H9 (cell line): Measurements from ENCODE around the gene ROR1. TPM values are rescaled to one million over a fixed set of nuclear protein-coding genes. Genes with fewer than 3 reads are reported as not detected.

Experiments used
- DNase-seq: peaks from one replicate; pipeline ENCODE4 v3.0.0-alpha.2; 2017
- H2AFZ ChIP-seq: one replicate; pipeline ENCODE4 v1.6.1; 2013; ENCODE audit warnings: mild to moderate bottlenecking, low read length, control low read depth, moderate library complexity
- H2AK5ac ChIP-seq: 2 replicates; pipeline ENCODE4 v1.6.1; 2013; ENCODE audit warnings: low read length, control low read depth, mixed read lengths; ENCODE audit not compliant: insufficient read length
- H2BK120ac ChIP-seq: one replicate; pipeline ENCODE4 v1.6.1; 2013; ENCODE audit warnings: low read depth, mild to moderate bottlenecking, low read length, control low read depth, inconsistent platforms; ENCODE audit not compliant: poor library complexity, severe bottlenecking
- H2BK12ac ChIP-seq: 2 replicates; pipeline ENCODE4 v1.6.1; 2013; ENCODE audit warnings: low read length, control low read depth, mixed read lengths, low read depth; ENCODE audit not compliant: insufficient read length
- H2BK15ac ChIP-seq: 2 replicates; pipeline ENCODE4 v1.6.1; 2013; ENCODE audit warnings: low read depth, low read length, control low read depth
- H2BK20ac ChIP-seq: one replicate; pipeline ENCODE4 v1.6.1; 2013; ENCODE audit warnings: low read depth, mild to moderate bottlenecking, low read length, control low read depth, inconsistent platforms; ENCODE audit not compliant: poor library complexity, severe bottlenecking
- H2BK5ac ChIP-seq: 2 replicates; pipeline ENCODE4 v1.6.1; 2013; ENCODE audit warnings: low read length, control low read depth, mixed read lengths; ENCODE audit not compliant: insufficient read length
- H3K14ac ChIP-seq: 2 replicates; pipeline ENCODE4 v1.6.1; 2013; ENCODE audit warnings: low read length, control low read depth; ENCODE audit not compliant: insufficient read depth
- H3K18ac ChIP-seq: 2 replicates; pipeline ENCODE4 v1.6.1; 2013; ENCODE audit warnings: low read depth, mild to moderate bottlenecking, mixed read lengths, low read length, control low read depth; ENCODE audit not compliant: insufficient read length
- H3K23ac ChIP-seq: 2 replicates; pipeline ENCODE4 v1.6.1; 2013; ENCODE audit warnings: low read length, control low read depth, mixed read lengths, low read depth; ENCODE audit not compliant: insufficient read length
- H3K23me2 ChIP-seq: 2 replicates; pipeline ENCODE4 v1.6.1; 2013; ENCODE audit warnings: low read depth, mild to moderate bottlenecking, mixed read lengths, low read length, control low read depth; ENCODE audit not compliant: insufficient read length, poor library complexity, severe bottlenecking
- H3K27ac ChIP-seq: 2 replicates; pipeline ENCODE4 v1.5.1; 2013; ENCODE audit warnings: low read length, control low read depth, mixed read lengths, low read depth; ENCODE audit not compliant: insufficient read length
- H3K27me3 ChIP-seq: 2 replicates; pipeline ENCODE4 v1.6.1; 2013; ENCODE audit warnings: low read length, control low read depth, inconsistent platforms; ENCODE audit not compliant: insufficient read depth
- H3K4ac ChIP-seq: 2 replicates; pipeline ENCODE4 v1.6.1; 2013; ENCODE audit warnings: low read depth, mild to moderate bottlenecking, control low read depth, inconsistent platforms, low read length, moderate library complexity
- H3K4me1 ChIP-seq: 2 replicates; pipeline ENCODE4 v1.6.1; 2013; ENCODE audit warnings: low read length, control low read depth, inconsistent platforms; ENCODE audit not compliant: insufficient read depth
- H3K4me2 ChIP-seq: 2 replicates; pipeline ENCODE4 v1.6.1; 2013; ENCODE audit warnings: low read length, control low read depth, mixed read lengths; ENCODE audit not compliant: insufficient read length, insufficient read depth
- H3K56ac ChIP-seq: 2 replicates; pipeline ENCODE4 v1.6.1; 2013; ENCODE audit warnings: low read depth, mild to moderate bottlenecking, mixed read lengths, low read length, control low read depth; ENCODE audit not compliant: insufficient read length
- H3K79me1 ChIP-seq: 2 replicates; pipeline ENCODE4 v1.6.1; 2013; ENCODE audit warnings: low read depth, mild to moderate bottlenecking, moderate library complexity, low read length, control low read depth, inconsistent platforms; ENCODE audit not compliant: insufficient read depth, poor library complexity, severe bottlenecking
- H3K79me2 ChIP-seq: 2 replicates; pipeline ENCODE4 v1.6.1; 2013; ENCODE audit warnings: low read length, control low read depth, inconsistent platforms; ENCODE audit not compliant: insufficient read depth
- H3K9ac ChIP-seq: 2 replicates; pipeline ENCODE4 v1.6.1; 2013; ENCODE audit warnings: low read length, control low read depth, mixed read lengths; ENCODE audit not compliant: insufficient read length; ENCODE audit errors: extremely low read depth
- H3K9me3 ChIP-seq: one replicate; pipeline ENCODE4 v1.6.1; 2013; ENCODE audit warnings: low read depth, low read length, inconsistent platforms; ENCODE audit not compliant: control insufficient read depth
- H3T11ph ChIP-seq: one replicate; pipeline ENCODE4 v1.6.1; 2013; ENCODE audit warnings: mild to moderate bottlenecking, low read length, control low read depth, inconsistent platforms
- H4K20me1 ChIP-seq: one replicate; pipeline ENCODE4 v1.6.1; 2013; ENCODE audit not compliant: control insufficient read depth, insufficient read length, insufficient read depth
- H4K5ac ChIP-seq: 2 replicates; pipeline ENCODE4 v1.6.1; 2013; ENCODE audit warnings: low read depth, mild to moderate bottlenecking, mixed read lengths, low read length, control low read depth; ENCODE audit not compliant: insufficient read length
- H4K8ac ChIP-seq: replicated peaks from 2 replicates; pipeline ENCODE4 v1.6.1; 2013; ENCODE audit warnings: low read length, control low read depth, mixed read lengths, low read depth; ENCODE audit not compliant: insufficient read length
- H4K91ac ChIP-seq: 2 replicates; pipeline ENCODE4 v1.6.1; 2013; ENCODE audit warnings: low read depth, mild to moderate bottlenecking, moderate library complexity, mixed read lengths, low read length, control low read depth; ENCODE audit not compliant: insufficient read length
- H3K27ac Mint-ChIP-seq, 3 experiments: 2 replicates in 2 of 3; 3 replicates in 1 of 3; pipeline ENCODE4 v1.8.0; 2020 to 2021; ENCODE audit warnings: mixed read lengths in 3 of 3, mild to moderate bottlenecking in 1 of 3, moderate library complexity in 1 of 3
- H3K27me3 Mint-ChIP-seq: 2 replicates; pipeline ENCODE4 v1.8.0; 2021; ENCODE audit warnings: low read depth, mild to moderate bottlenecking, moderate library complexity, mixed read lengths
- H3K36me3 Mint-ChIP-seq, 3 experiments: 2 replicates in 2 of 3; 3 replicates in 1 of 3; pipeline ENCODE4 v1.8.0; 2020 to 2021; ENCODE audit warnings: low read depth in 3 of 3, mixed read lengths in 3 of 3; ENCODE audit not compliant: insufficient read depth in 1 of 3
- H3K4me1 Mint-ChIP-seq, 2 experiments: 2 replicates each; pipeline ENCODE4 v1.8.0; 2020; ENCODE audit warnings: mixed read lengths in 2 of 2
- H3K4me3 Mint-ChIP-seq, 2 experiments: 2 replicates in 1 of 2; 3 replicates in 1 of 2; pipeline ENCODE4 v1.8.0; 2020 to 2021; ENCODE audit warnings: mild to moderate bottlenecking in 2 of 2, mixed read lengths in 2 of 2, moderate library complexity in 1 of 2
- H3K9me3 Mint-ChIP-seq, 2 experiments: 2 replicates in 1 of 2; 3 replicates in 1 of 2; pipeline ENCODE4 v1.8.0; 2020; ENCODE audit warnings: mild to moderate bottlenecking in 2 of 2, mixed read lengths in 2 of 2, moderate library complexity in 1 of 2
- CTCF ChIP-seq: fragments of 200-600 bp; sonication (generic); conservative IDR thresholded peaks from 3 replicates; pipeline ENCODE4 v1.8.0; 2021; ENCODE audit warnings: antibody characterized with exemption, mild to moderate bottlenecking
- WGBS: extraction: QIAGEN DNeasy Blood & Tissue Kit; methylation state at CpG from one replicate; pipeline ENCODE4 v1.1.7; 2013; ENCODE audit warnings: missing lambda C conversion rate, low lambda C conversion rate, mixed read lengths; ENCODE audit not compliant: insufficient read length; ENCODE audit errors: extremely low coverage; 5-methylcytosine and 5-hydroxymethylcytosine counted together
- total RNA-seq: library from RNA; stranded (reverse); gene quantifications from 2 replicates; pipeline ENCODE4 v1.2.1, GENCODE V29; 2021

ROR1 gene
- total RNA-seq, 1 experiment from 2014 or later, result 75.9 TPM

- H3K4ac ChIP-seq, result no peak overlapping the region
- no peak overlapping the region for H2AFZ ChIP-seq
- TF ChIP-seq CTCF, result no peak
- no peak overlapping the region for H2BK120ac ChIP-seq
- no peak overlapping the region for H2AK5ac ChIP-seq
- no peaks in the 10 kb centered on the region for H4K20me1 ChIP-seq
- H4K91ac ChIP-seq, result no peak overlapping the region
- no peak for DNase-seq
- H3K23me2 ChIP-seq, result no peaks in the 10 kb centered on the region
- H3K79me2 ChIP-seq, result peaks cover 19% of the 10 kb centered on the region
- no peak overlapping the region for H3T11ph ChIP-seq
- no peak overlapping the region for H4K8ac ChIP-seq
- no peaks in the 10 kb centered on the region for H3K9me3 ChIP-seq
- no peak overlapping the region for H3K4me2 ChIP-seq
- no peak overlapping the region for H3K27ac ChIP-seq
- WGBS, result no CpG with 5 or more reads among the region's 1 CpG
- no peak overlapping the region for H3K18ac ChIP-seq
- H2BK5ac ChIP-seq, result no peak overlapping the region
- no peak overlapping the region for H2BK20ac ChIP-seq
- no peak overlapping the region for H3K14ac ChIP-seq
- H2BK15ac ChIP-seq, result no peak overlapping the region
- no peak overlapping the region for H3K23ac ChIP-seq
- no peak overlapping the region for H2BK12ac ChIP-seq
- H3K4me1 ChIP-seq, result peaks cover 11% of the 10 kb centered on the region; the same call in 1 of the 2 replicates
- H3K9ac ChIP-seq, result no peak overlapping the region
- H3K56ac ChIP-seq, result no peak overlapping the region
- 0 out of 7 replicates have a peak overlapping the region, but pooled peaks of 1 of the 3 experiments have one; percentile 37 for H3K27ac Mint-ChIP-seq
- no peak overlapping the region for H4K5ac ChIP-seq
- peaks cover 68 to 81% of the 10 kb centered on the region in 2 experiments for H3K4me1 Mint-ChIP-seq
- no peaks in the 10 kb centered on the region for H3K27me3 ChIP-seq
- peaks cover 10% of the 10 kb centered on the region for H3K79me1 ChIP-seq
- H3K27me3 Mint-ChIP-seq, result no peaks in the 10 kb centered on the region; the same call in 1 of the 2 replicates
- no peaks in the 10 kb centered on the region for H3K9me3 Mint-ChIP-seq
- no peaks in the 10 kb centered on the region; a peak in 2 of 7 replicates for H3K36me3 Mint-ChIP-seq
- H3K4me3 Mint-ChIP-seq, result no peak overlapping the region
These were observed 75.3 kb downstream of the ROR1 start for GRCh38 chr1:63849149-63849548.
